Measurements from ENCODE around the gene RMND5B.
"Not testable (repeated sequence)": the region's sequence is repeated elsewhere in the genome, so short reads cannot be mapped to it uniquely, and the experiment has no call there.

RMND5B gene, protein sequence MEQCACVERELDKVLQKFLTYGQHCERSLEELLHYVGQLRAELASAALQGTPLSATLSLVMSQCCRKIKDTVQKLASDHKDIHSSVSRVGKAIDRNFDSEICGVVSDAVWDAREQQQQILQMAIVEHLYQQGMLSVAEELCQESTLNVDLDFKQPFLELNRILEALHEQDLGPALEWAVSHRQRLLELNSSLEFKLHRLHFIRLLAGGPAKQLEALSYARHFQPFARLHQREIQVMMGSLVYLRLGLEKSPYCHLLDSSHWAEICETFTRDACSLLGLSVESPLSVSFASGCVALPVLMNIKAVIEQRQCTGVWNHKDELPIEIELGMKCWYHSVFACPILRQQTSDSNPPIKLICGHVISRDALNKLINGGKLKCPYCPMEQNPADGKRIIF

GRCh38 chr5:178130576-178131445 lies at the start of gene RMND5B:
Gene RMND5B, plus strand, starts transcription at chr5:178131014. Its CDS starts 7,106 bp downstream, at chr5:178138120.
- DNase-seq = peak; percentile 50

- no peak for DNase-seq
These were observed 49.1 kb upstream of the RMND5B start for GRCh38 chr5:178081571-178082243.

DNA sequence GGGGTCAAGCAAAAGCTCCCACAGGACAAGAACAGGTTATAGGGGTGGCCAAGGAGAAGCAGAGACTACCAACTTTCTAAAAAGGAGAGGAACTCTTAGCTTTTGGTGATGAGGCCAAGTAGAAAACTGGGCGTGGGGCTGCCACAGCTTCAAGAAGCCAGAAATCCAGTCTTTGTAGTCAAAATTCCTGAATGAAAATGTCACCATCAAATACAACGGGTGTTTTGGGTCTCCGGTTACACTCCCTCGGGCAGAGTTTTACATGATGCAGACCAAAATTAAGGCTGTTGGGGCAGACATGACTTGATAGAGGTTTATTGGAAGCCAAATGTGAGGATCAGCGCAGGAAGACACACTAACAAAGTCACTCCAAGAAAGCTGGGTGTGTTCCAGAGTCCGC lies 46.9 kb upstream of the RMND5B start:
- no peak for DNase-seq

- no peak for DNase-seq
These were observed 45.5 kb upstream of the RMND5B start for GRCh38 chr5:178085316-178085715.

DNA sequence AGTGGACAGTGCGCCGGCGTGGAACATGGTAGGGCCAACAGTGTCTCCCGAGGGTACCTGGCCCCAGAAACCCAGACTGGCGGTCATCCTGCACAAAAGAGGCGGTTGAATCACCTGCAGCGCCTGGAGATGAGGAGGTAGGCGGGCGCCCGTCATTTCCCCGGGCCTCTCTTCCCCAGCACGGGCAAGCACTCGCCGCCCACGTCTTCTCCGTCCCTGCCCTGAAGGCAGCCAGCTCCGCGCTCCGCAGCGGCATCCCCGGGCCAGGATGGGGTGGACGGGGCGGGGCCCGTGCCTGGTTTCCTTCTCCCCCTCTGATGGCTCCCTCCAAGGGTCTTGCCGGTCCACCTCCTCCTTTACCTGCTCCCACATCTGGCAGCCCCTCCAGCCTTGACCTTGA lies 44.5 kb upstream of the RMND5B start:
- no peak for DNase-seq

GRCh38 chr5:178087199-178087598 lies 43.6 kb upstream of the RMND5B start:
- not testable (repeated sequence) for DNase-seq

DNA sequence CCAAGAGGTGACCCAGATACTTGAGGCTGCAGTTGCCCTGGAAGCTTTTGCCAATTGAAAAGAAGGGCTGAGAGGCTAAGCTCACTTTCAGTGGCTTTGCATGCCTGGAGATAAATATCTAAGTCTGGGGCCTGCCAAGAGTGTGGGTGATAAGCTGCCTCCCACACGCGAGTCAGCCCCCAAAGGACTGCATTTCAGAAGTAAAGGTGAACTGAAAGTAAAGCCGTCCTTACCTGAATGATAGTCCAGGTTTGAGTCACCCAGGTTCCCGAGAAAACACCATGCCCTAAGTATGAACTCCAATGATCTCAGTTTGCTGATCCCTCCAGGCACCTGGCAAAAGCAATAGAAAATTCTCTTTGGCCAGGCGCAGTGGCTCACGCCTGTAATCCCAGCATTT lies 40.0 kb upstream of the RMND5B start:
- DNase-seq = no peak

DNA sequence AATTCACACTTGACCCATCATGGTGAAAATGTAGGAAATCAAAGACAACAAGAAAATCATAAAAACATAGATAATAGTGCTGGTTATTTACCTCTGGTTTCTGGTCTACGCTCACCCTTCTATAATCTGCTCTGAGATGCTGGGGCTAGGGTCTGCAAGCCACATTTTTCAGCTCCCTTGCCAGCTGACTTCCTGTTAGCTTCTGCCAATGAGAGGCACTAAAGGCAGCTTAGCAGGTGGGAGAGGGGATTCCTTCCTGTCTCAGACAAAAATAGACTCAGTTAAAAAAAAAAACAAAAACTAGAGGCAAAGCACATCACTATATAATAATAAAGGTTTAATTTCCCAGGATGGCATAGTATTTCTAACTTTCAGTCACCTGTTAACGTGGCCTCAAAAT lies 37.7 kb upstream of the RMND5B start:
- DNase-seq = no peak

GRCh38 chr5:178094345-178094744 lies 36.5 kb upstream of the RMND5B start:
- DNase-seq = no peak

DNA sequence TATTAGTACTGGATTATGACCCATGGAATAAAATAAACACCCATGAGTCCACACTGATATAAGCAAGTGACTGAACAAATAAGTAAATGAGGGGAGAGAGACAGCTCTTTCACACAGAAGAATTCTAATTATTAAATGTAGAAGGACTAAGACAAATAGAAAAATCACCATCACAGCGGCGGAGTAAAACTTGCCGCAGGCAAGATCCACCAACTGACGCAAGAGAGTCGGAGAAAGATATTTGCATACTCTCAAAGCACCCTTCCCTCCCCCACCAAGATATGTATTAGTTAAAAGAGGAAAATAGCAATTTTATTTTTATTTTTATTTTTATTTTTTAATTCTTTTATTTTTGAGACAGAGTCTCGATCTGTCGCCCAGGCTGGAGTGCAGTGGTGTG lies 32.1 kb upstream of the RMND5B start:
- no peak for DNase-seq

- DNase-seq = no peak
These were observed 27.2 kb upstream of the RMND5B start for GRCh38 chr5:178103612-178104011.

DNA sequence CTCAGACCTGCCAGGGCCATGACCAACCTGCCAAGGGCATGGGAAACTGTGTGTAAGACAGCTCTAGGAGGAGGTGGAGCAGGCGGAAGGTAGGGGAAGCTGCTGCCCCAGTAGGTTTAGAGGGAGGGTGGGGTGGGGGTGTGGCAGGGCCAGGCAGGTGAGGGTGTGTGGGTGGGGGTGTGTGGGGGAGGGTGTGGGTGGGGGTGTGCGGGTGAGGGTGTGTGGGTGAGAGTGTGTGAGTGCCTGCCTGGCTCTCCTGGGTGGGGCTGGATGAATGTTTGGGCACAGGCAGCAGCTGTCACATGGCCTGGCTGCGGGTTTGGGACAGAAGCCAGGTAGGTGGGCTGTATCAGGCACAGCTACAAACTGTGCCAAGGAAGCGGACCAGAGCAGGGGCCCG lies 26.3 kb upstream of the RMND5B start:
- no peak for DNase-seq

GRCh38 chr5:178106086-178106485 lies 24.7 kb upstream of the RMND5B start:
- DNase-seq = no peak

DNA sequence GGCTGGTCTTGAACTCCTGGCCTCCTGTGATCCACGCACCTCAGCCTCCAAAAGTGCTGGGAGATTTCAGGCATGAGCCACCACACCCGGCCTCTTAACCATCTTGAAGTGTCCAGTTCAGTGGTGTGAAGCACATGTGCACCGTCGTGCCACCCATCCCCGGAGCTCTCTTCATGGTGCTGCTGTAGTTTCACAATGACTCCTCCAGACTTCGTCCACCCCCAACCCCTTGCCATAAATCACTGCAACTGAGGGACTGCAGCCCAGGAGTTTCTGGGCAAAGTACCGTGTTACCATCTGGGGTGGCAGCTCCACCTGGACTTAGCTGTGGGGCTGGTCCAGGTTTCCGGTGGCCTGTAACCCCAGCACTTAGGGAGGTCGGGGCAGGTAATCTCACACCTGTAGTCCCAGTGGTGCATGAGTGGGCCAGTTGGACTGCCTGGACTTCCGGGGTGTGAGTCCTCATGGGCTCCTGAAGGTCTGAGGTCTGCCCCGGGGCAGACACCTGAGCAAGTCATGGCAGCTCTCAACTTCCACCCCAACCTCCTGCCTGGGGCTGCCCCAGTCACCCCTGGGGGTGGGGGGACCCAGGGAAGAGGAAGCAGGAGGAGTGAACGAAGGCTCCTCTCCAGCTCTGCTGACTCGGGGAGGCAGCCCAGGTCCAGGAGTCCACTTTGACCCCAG lies 24.1 kb upstream of the RMND5B start:
- no peak for DNase-seq

- no peak for DNase-seq
These were observed 23.0 kb upstream of the RMND5B start for GRCh38 chr5:178107756-178108310.

GRCh38 chr5:178108446-178108845 lies 22.4 kb upstream of the RMND5B start:
- DNase-seq = no peak

DNA sequence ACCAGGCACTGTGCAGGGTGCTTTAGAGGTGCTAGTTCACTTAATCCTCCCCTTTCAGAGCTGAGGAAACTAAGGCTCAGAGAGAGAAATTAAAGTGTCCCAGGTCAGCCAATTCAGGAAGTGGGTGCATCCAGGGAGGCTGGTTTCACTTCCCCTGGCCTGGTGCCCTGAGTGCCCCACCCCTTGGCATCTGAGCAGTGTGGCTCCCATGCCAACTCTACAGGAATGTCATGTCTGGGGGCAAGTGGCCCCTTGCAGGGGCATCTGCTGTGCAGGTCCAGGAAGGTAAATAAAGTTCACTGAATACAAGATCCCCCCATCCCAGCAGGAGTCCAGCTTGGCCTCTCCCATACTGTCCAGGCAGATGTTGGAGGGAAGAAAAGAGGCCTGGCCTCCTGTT lies 21.8 kb upstream of the RMND5B start:
- DNase-seq = no peak

DNA sequence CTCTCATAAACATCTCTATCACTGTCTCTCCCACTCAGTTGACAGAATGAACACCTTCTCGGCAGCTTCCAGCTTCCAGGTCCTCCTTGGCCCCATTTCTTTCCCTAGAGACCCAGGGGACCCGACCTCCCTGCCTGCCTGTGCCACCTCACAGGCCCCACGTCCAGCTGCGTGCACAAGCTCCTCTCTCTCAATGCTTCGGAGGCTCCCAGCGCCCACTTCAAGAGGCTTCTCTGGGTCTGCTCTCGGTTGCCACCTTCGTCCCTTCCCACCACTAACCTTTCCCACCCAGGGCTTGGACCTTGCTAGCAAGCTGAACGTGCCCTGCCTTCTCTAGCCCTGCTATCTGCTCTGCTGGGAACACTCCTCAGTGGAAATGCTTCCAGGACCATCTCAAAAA lies 20.3 kb upstream of the RMND5B start:
- no peak for DNase-seq

DNA sequence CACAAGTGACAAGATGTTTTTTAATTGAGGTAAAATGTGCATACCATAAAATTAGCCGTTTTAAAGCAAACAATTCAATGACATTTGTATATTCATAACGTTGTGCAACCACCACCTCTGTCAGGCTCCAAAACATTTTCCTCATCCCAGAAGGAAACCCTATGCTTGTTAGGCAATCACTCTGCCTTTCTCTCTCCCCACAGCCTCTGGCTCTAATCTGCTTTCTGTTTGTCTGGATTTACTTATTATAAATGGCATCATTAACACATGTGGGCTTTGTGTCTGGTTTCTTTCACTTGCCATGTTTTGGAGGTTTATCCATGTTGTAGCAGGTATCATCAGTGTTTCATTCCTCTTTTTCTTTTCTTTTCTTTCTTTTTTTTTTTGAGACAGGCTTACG lies 18.9 kb upstream of the RMND5B start:
- DNase-seq = no peak

DNA sequence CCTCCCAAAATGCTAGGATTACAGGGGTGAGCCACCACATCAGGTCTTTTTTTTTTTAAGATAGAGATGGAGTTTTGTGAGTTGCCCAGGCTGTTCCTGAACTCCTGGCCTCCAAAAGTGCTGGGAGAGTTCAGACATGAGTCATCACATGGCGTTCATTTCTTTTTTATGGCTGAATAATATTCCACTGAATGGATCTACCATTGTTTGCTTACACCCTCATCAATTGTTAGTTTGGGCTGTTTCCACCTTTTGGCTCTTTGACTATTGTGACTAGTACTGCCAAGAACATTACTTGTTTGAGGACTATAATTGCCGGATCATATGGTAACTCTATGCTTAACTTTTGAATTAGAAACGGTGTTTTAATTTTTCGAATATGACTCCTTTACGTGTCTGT lies 18.3 kb upstream of the RMND5B start:
- DNase-seq = no peak

DNA sequence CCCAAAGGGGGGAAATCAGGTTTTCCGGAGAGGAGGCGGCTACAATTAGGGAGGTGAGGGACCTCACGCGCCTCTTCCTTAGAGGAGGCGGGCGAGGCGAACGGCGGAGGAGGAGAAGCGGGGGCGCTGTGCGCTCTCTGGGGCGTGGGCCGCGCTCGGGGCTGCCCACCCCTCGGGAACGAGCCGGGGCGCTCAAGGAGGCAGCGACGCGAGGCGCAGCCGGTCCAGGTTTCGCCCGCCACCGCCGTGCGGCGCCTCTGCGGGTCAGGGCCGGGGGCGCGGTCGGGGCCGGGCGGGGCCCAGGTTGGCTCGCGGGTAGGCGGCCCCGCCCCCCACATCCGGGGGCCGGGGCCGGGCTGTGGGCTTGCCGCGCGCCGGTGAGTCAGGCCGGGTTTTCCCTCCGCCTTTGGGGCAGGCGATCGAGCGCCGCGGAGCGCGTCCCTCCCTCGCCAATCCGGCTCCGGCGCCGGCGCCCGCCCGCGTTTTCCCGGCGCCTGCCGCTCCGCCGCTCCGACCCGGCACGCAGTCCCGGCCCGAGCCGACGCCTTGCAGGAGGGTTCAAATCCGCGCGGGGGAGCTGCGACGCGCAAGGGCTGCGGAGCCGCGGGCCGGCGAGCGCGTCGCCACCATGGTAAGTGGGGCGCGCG lies 17.6 kb upstream of the RMND5B start, which contains the start of gene N4BP3:
TSS of gene N4BP3 (plus strand) at position 392 of the 647 bp plus-strand sequence. CDS start 6,052 bp downstream, outside the sequence.
- no peak for DNase-seq

DNA sequence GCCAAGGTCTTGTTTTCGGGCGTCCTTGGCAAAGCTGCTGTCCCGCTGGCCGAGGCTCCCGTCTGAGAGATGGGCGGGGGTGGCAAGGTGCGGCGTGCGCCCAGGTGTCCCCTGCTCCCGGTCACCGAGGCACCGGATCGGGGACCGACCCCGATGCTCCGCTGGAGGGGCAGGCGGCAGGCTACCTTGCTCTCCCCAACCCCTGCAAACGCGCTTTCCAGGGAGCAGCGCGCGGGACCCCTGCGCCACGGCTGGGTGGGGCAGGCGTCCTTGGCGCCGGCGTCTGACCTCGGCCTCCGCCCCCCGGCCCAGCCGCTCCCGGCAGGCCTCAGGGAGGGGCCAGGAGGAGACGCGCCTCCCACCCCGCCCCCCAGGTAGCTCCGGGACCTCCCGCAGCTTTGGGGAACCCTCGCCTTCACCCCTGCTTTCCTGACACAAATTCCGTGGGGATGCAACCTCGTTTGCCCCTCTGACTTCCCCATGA lies 16.9 kb upstream of the RMND5B start:
- no peak for DNase-seq

All from GOT3 (cell line).